ENCODE measurements around the gene SCFD2. TPM values are rescaled to one million over a fixed set of nuclear protein-coding genes. Genes with fewer than 3 reads are reported as not detected.

The SCFD2 gene
- total RNA-seq, 1 experiment from 2014 or later: 7.4 TPM

DNA sequence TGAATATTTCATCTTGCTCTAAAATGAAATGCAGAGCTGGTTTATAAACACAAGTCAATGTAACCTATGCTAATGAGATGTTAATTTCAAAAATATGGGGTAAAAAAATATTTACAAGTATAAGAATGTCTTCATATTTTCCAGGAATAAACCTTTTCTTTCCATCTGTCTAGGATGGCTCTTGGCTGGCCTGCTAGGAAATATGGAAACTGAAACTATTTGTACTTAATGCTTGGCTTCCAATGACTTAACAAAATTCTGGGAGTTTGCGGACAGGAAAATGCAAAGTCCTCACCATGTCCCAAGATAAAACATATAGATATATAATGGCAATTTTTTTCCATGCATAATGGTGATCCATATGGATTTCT, 168.1 kb downstream of the SCFD2 start:
- no peak for DNase-seq (ENCODE audit: low read depth, low spot score)
- H3K27ac ChIP-seq (ENCODE audit: low read length): no peak overlapping the region
- no peak for ATAC-seq
- CTCF ChIA-PET: interaction anchor here (0.6 to 0.7 kb wide), 2 partner anchors 217 to 424 kb away, joined by 3 to 6 read pairs; no protein-coding TSS in a partner anchor
- H3K4me1 ChIP-seq (ENCODE audit: control insufficient read depth, insufficient read depth, low read length): no peaks in the 10 kb centered on the region
- no peaks in the 10 kb centered on the region for H3K9me3 ChIP-seq (ENCODE audit: control insufficient read depth, insufficient read depth, low read depth, low read length)
- no peak for TF ChIP-seq POLR2AphosphoS5 (IDR thresholded peaks at IDR 0.05; ENCODE audit: low read depth, low read length)
- TF ChIP-seq SIN3A (IDR thresholded peaks at IDR 0.05; ENCODE audit: borderline replicate concordance, insufficient read depth, low read depth, low read length): no peak
- TF ChIP-seq REST (IDR thresholded peaks at IDR 0.05; ENCODE audit: insufficient read depth in 1 of 2, low read depth in 2 of 2, low read length in 1 of 2): no peak
- TF ChIP-seq CTCF (IDR thresholded peaks at IDR 0.05): no peak
- no peak for TF ChIP-seq TCF7L2 (IDR thresholded peaks at IDR 0.05; ENCODE audit: low read depth, low read length)
- in situ Hi-C loops (cut with HindIII; ENCODE audit: low pct_unique_long_range_greater_than_20kb, low sequenced_read_pairs) (no loop called here), intact Hi-C loops (cut with micrococcal nuclease; ENCODE audit: unreplicated experiment) (loop anchor here (10.0 kb wide), 1 partner anchor 183 kb away; no protein-coding TSS in a partner anchor)
- no TSS peak for BruUV-seq (replicated peaks)
- H3K27me3 ChIP-seq (ENCODE audit: control insufficient read depth, insufficient read depth, low read length): no peaks in the 10 kb centered on the region
- POLR2A ChIA-PET: no interaction called here
- H3K4me3 ChIP-seq (ENCODE audit: low read depth in 2 of 2, low read length in 2 of 2): no peak overlapping the region
- no peaks in the 10 kb centered on the region for H3K36me3 ChIP-seq (ENCODE audit: control insufficient read depth, insufficient read depth, low read length)

- no peaks in the 10 kb centered on the region for H3K27me3 ChIP-seq (ENCODE audit: control insufficient read depth, insufficient read depth, low read length)
- BruUV-seq (replicated peaks): no TSS peak
- intact Hi-C loops (cut with micrococcal nuclease; ENCODE audit: unreplicated experiment) (loop anchor here (10.0 kb wide), 1 partner anchor 182 kb away; no protein-coding TSS in a partner anchor), in situ Hi-C loops (cut with HindIII; ENCODE audit: low pct_unique_long_range_greater_than_20kb, low sequenced_read_pairs) (no loop called here)
- DNase-seq (ENCODE audit: low read depth, low spot score): peak; percentile 36
- no peak for TF ChIP-seq TCF7L2 (IDR thresholded peaks at IDR 0.05; ENCODE audit: low read depth, low read length)
- peak; percentile 61; the same call in 1 of the 2 replicates for TF ChIP-seq CTCF (IDR thresholded peaks at IDR 0.05)
- H3K9me3 ChIP-seq (ENCODE audit: control insufficient read depth, insufficient read depth, low read depth, low read length): no peaks in the 10 kb centered on the region
- no peak overlapping the region for H3K27ac ChIP-seq (ENCODE audit: low read length)
- H3K4me1 ChIP-seq (ENCODE audit: control insufficient read depth, insufficient read depth, low read length): no peaks in the 10 kb centered on the region
- no peaks in the 10 kb centered on the region for H3K36me3 ChIP-seq (ENCODE audit: control insufficient read depth, insufficient read depth, low read length)
- CTCF ChIA-PET: interaction anchor here (0.6 to 0.7 kb wide), 2 partner anchors 216 to 425 kb away, joined by 3 to 6 read pairs; no protein-coding TSS in a partner anchor
- H3K4me3 ChIP-seq (ENCODE audit: low read depth in 2 of 2, low read length in 2 of 2): no peak overlapping the region
- POLR2A ChIA-PET: no interaction called here
- ATAC-seq: peak; percentile 62; the same call in 1 of the 2 replicates
These were observed 168.7 kb downstream of the SCFD2 start for GRCh38 chr4:53196882-53197771.
